Measurements from ENCODE around the gene GAK. TPM values are rescaled to one million over a fixed set of nuclear protein-coding genes. Genes with fewer than 3 reads are reported as not detected.

Gene GAK
- total and polyA plus RNA-seq, 2 experiments from 2014 or later = 87.1 to 88.4 TPM

DNA sequence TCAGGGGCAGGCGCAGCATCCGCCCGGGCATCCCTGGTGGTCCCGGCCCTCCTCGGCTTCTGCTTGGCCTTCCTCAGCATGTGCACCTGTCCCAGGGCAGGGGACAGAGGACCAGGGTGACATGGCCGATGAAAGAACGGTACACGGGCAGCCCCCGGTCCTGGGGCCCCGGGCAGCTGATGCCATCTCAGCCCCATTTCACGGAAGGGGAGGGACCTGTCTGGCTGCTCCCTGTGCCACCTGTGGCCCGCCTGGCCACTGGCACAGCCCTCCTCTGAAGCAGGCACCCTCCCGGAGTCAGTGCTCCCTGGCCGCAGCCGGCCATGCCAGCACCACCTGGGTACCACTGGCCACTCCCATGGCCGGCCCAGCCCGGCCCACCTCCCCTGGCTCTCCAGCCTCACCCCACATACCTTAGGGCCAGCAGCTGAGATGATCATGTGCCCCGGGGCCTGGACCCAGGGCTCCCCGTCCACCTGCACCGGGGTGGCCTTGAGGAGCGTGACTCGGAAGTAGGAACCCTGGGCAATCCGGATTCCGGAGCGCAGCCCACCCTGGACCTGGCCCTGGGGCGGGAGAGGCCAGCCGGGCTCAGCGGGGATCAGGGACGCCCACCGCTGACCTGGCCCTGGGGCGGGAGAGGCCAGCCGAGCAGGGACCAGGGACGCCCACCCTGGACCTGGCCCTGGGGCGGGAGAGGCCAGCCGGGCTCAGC is 28.7 kb upstream of the GAK start:
- Histone ChIP-seq H3K4me2 (no peak overlapping the region), H4K20me1 (ENCODE audit: insufficient read depth, poor library complexity, severe bottlenecking) (no peaks in the 10 kb centered on the region), H3K4me1 (ENCODE audit: insufficient read depth) (no peaks in the 10 kb centered on the region), H2AFZ (no peak overlapping the region), H3K36me3 (replicated peaks; ENCODE audit: insufficient read depth, low read depth) (no peaks in the 10 kb centered on the region), H3K9me2 (replicated peaks; ENCODE audit: insufficient read depth) (no peaks in the 10 kb centered on the region), H3K4me3 (no peak overlapping the region), H3K27me3 (no peaks in the 10 kb centered on the region), H3K79me2 (no peaks in the 10 kb centered on the region), H3K27ac (no peak overlapping the region), H3K9me3 (ENCODE audit: low read depth) (no peaks in the 10 kb centered on the region)
- WGBS (ENCODE audit: low lambda C conversion rate, missing lambda C conversion rate) = 97% methylated on average over 32 of the region's 35 CpGs
- TF ChIP-seq, protein P1, sequence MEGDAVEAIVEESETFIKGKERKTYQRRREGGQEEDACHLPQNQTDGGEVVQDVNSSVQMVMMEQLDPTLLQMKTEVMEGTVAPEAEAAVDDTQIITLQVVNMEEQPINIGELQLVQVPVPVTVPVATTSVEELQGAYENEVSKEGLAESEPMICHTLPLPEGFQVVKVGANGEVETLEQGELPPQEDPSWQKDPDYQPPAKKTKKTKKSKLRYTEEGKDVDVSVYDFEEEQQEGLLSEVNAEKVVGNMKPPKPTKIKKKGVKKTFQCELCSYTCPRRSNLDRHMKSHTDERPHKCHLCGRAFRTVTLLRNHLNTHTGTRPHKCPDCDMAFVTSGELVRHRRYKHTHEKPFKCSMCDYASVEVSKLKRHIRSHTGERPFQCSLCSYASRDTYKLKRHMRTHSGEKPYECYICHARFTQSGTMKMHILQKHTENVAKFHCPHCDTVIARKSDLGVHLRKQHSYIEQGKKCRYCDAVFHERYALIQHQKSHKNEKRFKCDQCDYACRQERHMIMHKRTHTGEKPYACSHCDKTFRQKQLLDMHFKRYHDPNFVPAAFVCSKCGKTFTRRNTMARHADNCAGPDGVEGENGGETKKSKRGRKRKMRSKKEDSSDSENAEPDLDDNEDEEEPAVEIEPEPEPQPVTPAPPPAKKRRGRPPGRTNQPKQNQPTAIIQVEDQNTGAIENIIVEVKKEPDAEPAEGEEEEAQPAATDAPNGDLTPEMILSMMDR (IDR thresholded peaks at IDR 0.05; ENCODE audit: poor library complexity) = no peak
- DNase-seq (ENCODE audit: low spot score) = no peak

- Histone ChIP-seq H3K36me3 (replicated peaks; ENCODE audit: insufficient read depth, low read depth) (no peaks in the 10 kb centered on the region), H3K9me3 (ENCODE audit: low read depth) (no peaks in the 10 kb centered on the region)
- TF ChIP-seq, protein P1 (IDR thresholded peaks at IDR 0.05; ENCODE audit: poor library complexity) = no peak
- no peak for TF ChIP-seq EZH2 (IDR thresholded peaks at IDR 0.05; ENCODE audit: borderline replicate concordance)
These were observed 28.1 kb upstream of the GAK start for GRCh38 chr4:960140-960635.

GRCh38 chr4:959338-960139 is 27.4 kb upstream of the GAK start:
- no peaks in the 10 kb centered on the region for H4K20me1 ChIP-seq (ENCODE audit: insufficient read depth, poor library complexity, severe bottlenecking)
- no peak overlapping the region for H3K4me2 ChIP-seq
- H2AFZ ChIP-seq = no peak overlapping the region
- no peaks in the 10 kb centered on the region for H3K4me1 ChIP-seq (ENCODE audit: insufficient read depth)
- no peaks in the 10 kb centered on the region for H3K27me3 ChIP-seq
- H3K36me3 ChIP-seq (replicated peaks; ENCODE audit: insufficient read depth, low read depth) = no peaks in the 10 kb centered on the region
- H3K27ac ChIP-seq = no peak overlapping the region
- no peaks in the 10 kb centered on the region for H3K9me2 ChIP-seq (replicated peaks; ENCODE audit: insufficient read depth)
- 91% methylated on average over 24 of the region's 24 CpGs for WGBS (ENCODE audit: low lambda C conversion rate, missing lambda C conversion rate)
- H3K4me3 ChIP-seq = no peak overlapping the region
- H3K79me2 ChIP-seq = no peaks in the 10 kb centered on the region
- no peak for DNase-seq (ENCODE audit: low spot score)
- H3K9me3 ChIP-seq (ENCODE audit: low read depth) = no peaks in the 10 kb centered on the region
- TF ChIP-seq EZH2phosphoT487 (IDR thresholded peaks at IDR 0.05; ENCODE audit: low read depth, severe bottlenecking, unreplicated experiment) (no peak), EZH2 (IDR thresholded peaks at IDR 0.05; ENCODE audit: borderline replicate concordance) (no peak)
- TF ChIP-seq, protein P1 (IDR thresholded peaks at IDR 0.05; ENCODE audit: poor library complexity) = no peak

More at GRCh38 chr4:960140-960635, 28.1 kb upstream of the GAK start:
- Histone ChIP-seq H3K27me3 (no peaks in the 10 kb centered on the region), H3K79me2 (no peaks in the 10 kb centered on the region), H3K4me3 (no peak overlapping the region), H3K4me1 (ENCODE audit: insufficient read depth) (no peaks in the 10 kb centered on the region), H3K4me2 (no peak overlapping the region), H4K20me1 (ENCODE audit: insufficient read depth, poor library complexity, severe bottlenecking) (no peaks in the 10 kb centered on the region), H3K9me2 (replicated peaks; ENCODE audit: insufficient read depth) (no peaks in the 10 kb centered on the region), H3K27ac (no peak overlapping the region), H2AFZ (no peak overlapping the region)
- DNase-seq (ENCODE audit: low spot score) = no peak
- WGBS (ENCODE audit: low lambda C conversion rate, missing lambda C conversion rate) = 86% methylated on average over 14 of the region's 16 CpGs

Data from hepatocyte (in vitro differentiated cells).